Heart left ventricle (tissue), 16 donors: ENCODE data around the gene PCYOX1L. TPM values are rescaled to one million over a fixed set of nuclear protein-coding genes. Genes with fewer than 3 reads are reported as not detected.

Experiments
- ATAC-seq, 4 donors: fragments of 200-7000 bp; cut with Tn5 transposase; one replicate each; pipeline ENCODE4 v1.9.1; 2020 to 2022; ENCODE audit warnings: moderate library complexity in 4 of 4, mild to moderate bottlenecking in 3 of 4, moderate number of reproducible peaks in 1 of 4
- DNase-seq, 5 donors: peaks; one replicate each; pipeline ENCODE4 v3.0.0-alpha.2; 2020
- H3K27ac ChIP-seq, 12 donors: fragments of 200-600 bp; sonication (generic) in 4 of 12; one replicate each; pipeline versions ENCODE4 v1.5.0 to v1.8.0; 2016 to 2022; ENCODE audit warnings: mild to moderate bottlenecking in 2 of 12
- H3K27me3 ChIP-seq, 9 donors: fragments of 200-600 bp; sonication (generic) in 2 of 9; one replicate each; pipeline versions ENCODE4 v1.5.1 to v1.8.0; 2016 to 2022; ENCODE audit warnings: mild to moderate bottlenecking in 3 of 9
- H3K36me3 ChIP-seq, 9 donors: fragments of 200-600 bp; sonication (generic) in 2 of 9; one replicate each; pipeline versions ENCODE4 v1.5.0 to v1.8.0; 2018 to 2022; ENCODE audit warnings: mild to moderate bottlenecking in 2 of 9
- H3K4me1 ChIP-seq, 12 donors: fragments of 200-600 bp; sonication (generic) in 4 of 12; one replicate each; pipeline versions ENCODE4 v1.5.0 to v1.8.0; 2016 to 2022; ENCODE audit warnings: mild to moderate bottlenecking in 3 of 12
- H3K4me3 ChIP-seq, 12 donors: fragments of 200-600 bp; sonication (generic) in 4 of 12; one replicate each; pipeline versions ENCODE4 v1.5.0 to v1.8.0; 2017 to 2022; ENCODE audit warnings: mild to moderate bottlenecking in 9 of 12, moderate library complexity in 4 of 12
- H3K9me3 ChIP-seq, 12 donors: fragments of 200-600 bp; sonication (generic) in 4 of 12; one replicate each; pipeline versions ENCODE4 v1.5.0 to v1.8.0; 2016 to 2022; ENCODE audit warnings: mild to moderate bottlenecking in 1 of 12
- POLR2A ChIP-seq, 2 donors: fragments of 450-650 bp; IDR thresholded peaks; one replicate each; pipeline ENCODE4 v1.6.1; 2017; ENCODE audit warnings: antibody characterized with exemption in 2 of 2, mild to moderate bottlenecking in 2 of 2, moderate library complexity in 2 of 2
- WGBS, 4 donors: extraction: QIAGEN DNeasy Blood & Tissue Kit in 2 of 4; methylation state at CpG; one replicate each; pipeline versions ENCODE4 v1.1.5 to v1.1.7; 2013 to 2018; 5-methylcytosine and 5-hydroxymethylcytosine counted together
- intact Hi-C, 10 donors: fragments of 100-400 bp; cut with DNase I; formaldehyde crosslinking; loops; one replicate each; pipeline versions ENCODE4 v1.11.1 to v1.14.2; 2022
- polyA plus RNA-seq, 2 donors: library from polyadenylated mRNA; stranded (reverse); fragments of 200-250 nt; gene quantifications; one replicate each; pipeline ENCODE4 v1.2.3, GENCODE V29; 2013
- total RNA-seq, 9 donors: library from RNA; depleted of rRNA in 2 of 9; stranded (reverse); fragments of >200 nt in 2 of 9; fragmentation: NEBNext Ultra II Directional in 3 of 9; extraction: Animal tissue kit (Norgen Biotek cat#: 25700) in 3 of 9; gene quantifications; one replicate each; pipeline versions ENCODE4 v1.1.0 to v1.2.4, GENCODE V29; 2016 to 2023
- TF ChIP-seq, protein P1 (sequence below), 12 donors: fragments of 200-600 bp; sonication (generic) in 4 of 12; IDR thresholded peaks; one replicate each; pipeline versions ENCODE4 v1.5.0 to v1.8.0; 2018 to 2022; ENCODE audit warnings: antibody characterized with exemption in 12 of 12, mild to moderate bottlenecking in 5 of 12
- donor health status: ischemic (EF 13 %, LVEDD 7.1; RV severe dilation, severe dysfunction).
- donor health status: healthy with polysubstance abuse.
- donor health status: DM: no; HTN: yes; CAD: no.
- donor health status: DM: no; HTN: no; CAD: no.
- donor health status: ischemic (EF 25% LVEDD 6.9; RV normal size, moderate dysfunction).
- donor health status: ischemic (EF 25% LVEDD 5.7; RV mildly dilated, moderate dysfunction).
- donor health status: healthy.
- donor health status: DM: yes; HTN: yes; CAD: no.
- donor health status: ischemic (EF 35%, LVEDD 5.7; RV mildly dilated, moderate dysfunction).
- donor health status: nonischemic (EF 11% LVEDD 7.7; RV severe dilation, severe dysfunction).
- donor health status: DM: yes; HTN: yes; CAD: no.
- donor health status: PGD.
- donor health status: ischemic (EF 29% LVEDD 5.4; RV normal size, mild dysfunction).
- donor health status: nonischemic (EF 23%, LVEDD 6.1; RV moderate dilation, normal function).

PCYOX1L gene
- total and polyA plus RNA-seq, 11 donors = 2.3 to 6.8 (median 3.7) TPM

DNA sequence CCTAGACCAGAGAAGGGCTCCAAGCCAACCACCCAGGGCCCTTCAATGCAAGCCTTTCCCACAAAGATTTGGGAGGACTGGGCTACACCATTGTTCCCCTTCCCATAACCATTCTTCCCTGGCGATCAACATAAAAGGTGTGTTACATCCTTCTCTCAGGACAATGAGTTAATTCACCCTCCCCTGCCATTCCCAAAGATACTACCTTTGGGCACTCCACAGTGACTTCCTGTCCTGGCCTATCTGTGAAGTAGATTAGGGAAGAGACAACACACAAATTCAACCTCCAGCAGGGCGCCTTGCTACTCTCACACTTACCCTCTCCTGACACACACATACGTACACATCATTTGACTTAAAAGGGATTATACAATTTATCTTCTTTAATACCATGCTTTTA is 44.4 kb downstream of the PCYOX1L start:
- peaks cover 0 to 26% (median 7%) of the 10 kb centered on the region in 12 donors for H3K4me1 ChIP-seq

DNA sequence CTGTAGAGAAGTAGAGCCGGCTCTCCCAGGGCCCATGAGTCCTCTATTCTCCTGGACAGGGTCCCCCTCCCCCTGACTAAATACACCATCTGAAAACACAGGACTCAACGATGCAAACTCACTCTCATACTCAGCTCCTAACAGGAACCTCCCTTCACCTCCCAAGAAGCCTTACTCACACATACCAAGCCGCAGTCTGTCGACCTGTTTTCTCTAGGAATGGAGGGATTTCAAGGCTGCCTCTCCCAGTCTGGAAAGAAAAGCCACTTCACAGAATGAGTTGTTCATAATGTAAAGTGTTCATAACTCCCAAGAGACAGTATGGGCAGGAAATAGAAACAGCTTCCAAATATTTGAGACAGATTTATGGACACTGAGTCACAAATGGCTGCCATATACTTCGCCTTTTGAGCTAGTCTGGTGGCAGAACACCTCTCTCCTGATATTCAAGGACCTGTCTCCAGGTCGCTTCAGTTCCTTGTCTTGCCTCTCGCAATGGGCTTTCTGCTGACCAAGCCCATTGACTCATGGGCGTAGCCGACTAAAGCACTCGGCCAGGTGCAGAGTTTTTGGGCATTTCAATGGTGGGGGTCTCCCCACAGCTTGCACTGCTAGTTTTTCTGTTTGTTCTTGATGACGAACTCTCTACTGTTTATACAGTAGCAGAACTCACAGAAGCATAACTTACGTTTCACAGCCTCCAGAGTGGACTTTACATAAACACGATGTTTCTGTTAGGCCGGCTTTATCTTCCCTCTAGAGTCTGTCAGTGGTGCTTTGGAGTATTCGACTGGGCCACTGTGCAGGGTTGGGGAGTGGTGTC is 46.3 kb downstream of the PCYOX1L start:
- DNase-seq = no peak
- intact Hi-C loops = no loop called here
- H3K4me3 ChIP-seq = no peak overlapping the region
- ATAC-seq = no peak
- H3K27me3 ChIP-seq = no peaks in the 10 kb centered on the region
- H3K27ac ChIP-seq = peak overlapping the region in 6 of 12 donors; percentile 49 to 97 (median 74)
- H3K9me3 ChIP-seq = no peaks in the 10 kb centered on the region
- TF ChIP-seq, protein P1, sequence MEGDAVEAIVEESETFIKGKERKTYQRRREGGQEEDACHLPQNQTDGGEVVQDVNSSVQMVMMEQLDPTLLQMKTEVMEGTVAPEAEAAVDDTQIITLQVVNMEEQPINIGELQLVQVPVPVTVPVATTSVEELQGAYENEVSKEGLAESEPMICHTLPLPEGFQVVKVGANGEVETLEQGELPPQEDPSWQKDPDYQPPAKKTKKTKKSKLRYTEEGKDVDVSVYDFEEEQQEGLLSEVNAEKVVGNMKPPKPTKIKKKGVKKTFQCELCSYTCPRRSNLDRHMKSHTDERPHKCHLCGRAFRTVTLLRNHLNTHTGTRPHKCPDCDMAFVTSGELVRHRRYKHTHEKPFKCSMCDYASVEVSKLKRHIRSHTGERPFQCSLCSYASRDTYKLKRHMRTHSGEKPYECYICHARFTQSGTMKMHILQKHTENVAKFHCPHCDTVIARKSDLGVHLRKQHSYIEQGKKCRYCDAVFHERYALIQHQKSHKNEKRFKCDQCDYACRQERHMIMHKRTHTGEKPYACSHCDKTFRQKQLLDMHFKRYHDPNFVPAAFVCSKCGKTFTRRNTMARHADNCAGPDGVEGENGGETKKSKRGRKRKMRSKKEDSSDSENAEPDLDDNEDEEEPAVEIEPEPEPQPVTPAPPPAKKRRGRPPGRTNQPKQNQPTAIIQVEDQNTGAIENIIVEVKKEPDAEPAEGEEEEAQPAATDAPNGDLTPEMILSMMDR (IDR thresholded peaks at IDR 0.05) = no peak
- no peak for TF ChIP-seq POLR2A (IDR thresholded peaks at IDR 0.05)
- H3K36me3 ChIP-seq = peaks cover 0 to 11% (median 0%) of the 10 kb centered on the region in 9 donors
- peaks cover 0 to 35% (median 7%) of the 10 kb centered on the region in 12 donors for H3K4me1 ChIP-seq
- 80 to 88% (median 83%) methylated on average over 15 of the region's 15 CpGs for WGBS, 4 donors

More for the DNA sequence above, 44.4 kb downstream of the PCYOX1L start:
- Histone ChIP-seq H3K9me3 (no peaks in the 10 kb centered on the region), H3K27me3 (no peaks in the 10 kb centered on the region), H3K4me3 (no peak overlapping the region), H3K27ac (no peak overlapping the region), H3K36me3 (no peaks in the 10 kb centered on the region)
- intact Hi-C loops = no loop called here
- WGBS, 4 donors = 89 to 92% (median 90%) methylated on average over 3 of the region's 3 CpGs
- TF ChIP-seq POLR2A (IDR thresholded peaks at IDR 0.05) = no peak
- TF ChIP-seq, protein P1 (IDR thresholded peaks at IDR 0.05) = no peak
- DNase-seq (no peak), ATAC-seq (no peak)

DNA sequence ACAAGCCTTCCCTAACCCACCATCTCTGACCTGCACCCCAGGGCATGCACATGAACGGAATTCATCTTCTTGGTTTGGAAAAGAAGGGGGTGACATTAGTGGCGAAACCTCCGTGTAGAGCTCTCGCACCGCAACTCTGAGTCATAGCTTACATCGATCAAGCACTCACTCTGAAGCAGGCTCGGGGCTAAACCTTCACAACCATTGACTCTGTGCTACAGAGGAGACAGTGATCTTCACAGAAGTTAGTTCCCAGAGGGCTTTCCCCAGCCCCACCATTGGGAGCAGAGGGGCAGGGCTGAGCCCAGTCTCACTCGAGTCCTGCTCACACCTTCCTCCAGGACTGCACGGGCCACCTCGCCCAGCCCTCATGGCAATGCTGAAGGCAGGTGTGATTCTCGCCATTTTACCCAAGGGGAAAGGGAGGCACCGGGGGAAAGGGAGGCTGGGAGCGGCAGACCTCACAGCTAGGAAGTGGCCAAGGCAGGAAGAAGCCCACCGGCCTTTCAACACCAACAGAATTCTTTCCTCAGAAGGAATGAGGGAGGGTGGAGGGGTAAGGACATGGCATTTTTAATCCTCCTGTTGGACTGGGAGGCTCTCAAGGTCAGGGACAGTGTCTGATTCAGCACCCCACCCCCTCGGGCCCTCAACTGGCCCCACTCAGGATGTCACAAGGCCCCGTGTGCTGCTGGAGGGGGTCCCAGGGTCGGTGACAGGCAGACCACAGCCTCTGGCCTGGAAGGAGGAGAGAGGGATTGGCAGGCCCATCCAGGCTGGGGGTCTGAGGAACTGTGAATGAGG is 47.1 kb downstream of the PCYOX1L start:
- no peaks in the 10 kb centered on the region for H3K27me3 ChIP-seq
- DNase-seq (no peak), ATAC-seq (peak in 2 of 4 donors; percentile 2 to 4)
- no peak overlapping the region for H3K4me3 ChIP-seq
- H3K27ac ChIP-seq = peak overlapping the region in 11 of 12 donors; percentile 49 to 97 (median 73)
- TF ChIP-seq, protein P1 (IDR thresholded peaks at IDR 0.05) = no peak
- TF ChIP-seq POLR2A (IDR thresholded peaks at IDR 0.05) = no peak
- H3K36me3 ChIP-seq = peaks cover 0 to 17% (median 0%) of the 10 kb centered on the region in 9 donors
- H3K9me3 ChIP-seq = no peaks in the 10 kb centered on the region
- H3K4me1 ChIP-seq = peaks cover 0 to 34% (median 7%) of the 10 kb centered on the region in 12 donors
- intact Hi-C loops = no loop called here
- WGBS, 4 donors = 76 to 80% (median 77%) methylated on average over 15 to 17 of the region's 17 CpGs
